ENCODE data around the gene RNF151.

- TF ChIP-seq CTCF (conservative IDR thresholded peaks at IDR 0.05) (no peak), ZFX (IDR thresholded peaks at IDR 0.05) (no peak)
Measured at GRCh38 chr16:2004795-2005517, 38.3 kb downstream of the RNF151 start.
